ENCODE measurements around the gene LUZP2.

Gene LUZP2

DNA sequence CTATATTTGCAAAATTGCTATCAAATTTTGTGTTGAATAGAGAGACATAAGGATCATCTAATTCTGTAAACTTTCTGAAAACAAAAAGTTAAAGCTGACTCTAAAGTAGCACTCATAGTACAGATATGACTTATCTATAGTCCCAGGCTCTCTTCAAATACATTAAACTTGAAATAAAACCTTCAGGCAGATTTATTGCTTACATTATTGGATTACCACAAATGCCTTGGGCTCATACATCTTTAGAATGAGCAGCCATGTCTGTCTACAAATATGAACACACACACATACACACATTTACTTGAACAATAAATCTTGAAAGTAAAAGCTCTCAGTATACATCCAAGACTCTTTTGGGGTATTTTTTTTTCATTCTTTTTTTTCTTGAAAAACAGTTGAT, 207.9 kb downstream of the LUZP2 start:
- H3K27ac ChIP-seq (ENCODE audit: low read depth, low read length): no peak overlapping the region
- H3K4me2 ChIP-seq (ENCODE audit: low read length): no peak overlapping the region
- no peaks in the 10 kb centered on the region for H3K79me1 ChIP-seq (ENCODE audit: low read length)
- H2BK15ac ChIP-seq (replicated peaks; ENCODE audit: low read depth): no peak overlapping the region
- H3K79me2 ChIP-seq (ENCODE audit: control insufficient read depth, insufficient read depth, low read length): no peaks in the 10 kb centered on the region
- H3K9ac ChIP-seq (ENCODE audit: low read length): no peak overlapping the region
- peaks cover 5% of the 10 kb centered on the region for H3K4me1 ChIP-seq (ENCODE audit: control insufficient read depth, low read depth, low read length)
- no peak overlapping the region for H2BK120ac ChIP-seq (ENCODE audit: low read depth, low read length)
- H3K18ac ChIP-seq (ENCODE audit: low read length): no peak overlapping the region
- no peak overlapping the region for H3K4ac ChIP-seq (ENCODE audit: low read depth, low read length)
- DNase-seq: no peak
- no peak overlapping the region for H3K4me3 ChIP-seq (ENCODE audit: low read length)
- no peaks in the 10 kb centered on the region for H3K36me3 ChIP-seq (ENCODE audit: control insufficient read depth, insufficient read depth, low read length)
- H2AK5ac ChIP-seq (ENCODE audit: low read length): no peak overlapping the region
- no peak overlapping the region for H4K5ac ChIP-seq (ENCODE audit: low read length)
- H3K27me3 ChIP-seq (ENCODE audit: insufficient read depth, low read length, poor library complexity): no peaks in the 10 kb centered on the region
- H2BK5ac ChIP-seq (ENCODE audit: low read length): no peak overlapping the region
- no peak overlapping the region for H4K8ac ChIP-seq (ENCODE audit: low read depth, low read length)
- no peak overlapping the region for H3K23ac ChIP-seq (ENCODE audit: low read length)
- no peak overlapping the region for H3K56ac ChIP-seq (ENCODE audit: low read length)

DNA sequence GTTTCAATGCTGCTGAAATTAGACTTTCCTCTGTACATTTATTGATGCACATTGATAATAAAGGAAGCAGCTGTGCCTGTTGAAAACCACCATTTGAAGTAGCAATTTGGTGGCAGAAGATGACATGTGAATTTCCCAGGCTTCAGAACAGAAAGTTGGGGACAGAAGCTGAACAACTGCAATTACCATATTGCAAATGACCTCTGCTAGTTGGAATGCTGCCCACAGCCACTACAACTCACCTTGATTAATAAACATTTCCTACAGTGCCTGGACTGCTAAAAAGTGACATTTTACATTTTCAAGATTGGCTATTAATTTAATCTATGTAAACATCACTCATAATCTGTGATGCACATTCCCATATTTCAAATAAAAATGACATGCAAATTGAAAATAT, 208.6 kb downstream of the LUZP2 start:
- Histone ChIP-seq H3K18ac (ENCODE audit: low read length) (no peak overlapping the region), H3K4me3 (ENCODE audit: low read length) (no peak overlapping the region), H3K4me1 (ENCODE audit: control insufficient read depth, low read depth, low read length) (peaks cover 5% of the 10 kb centered on the region), H3K4ac (ENCODE audit: low read depth, low read length) (no peak overlapping the region), H3K27ac (ENCODE audit: low read depth, low read length) (no peak overlapping the region), H3K4me2 (ENCODE audit: low read length) (no peak overlapping the region), H4K5ac (ENCODE audit: low read length) (no peak overlapping the region), H3K9ac (ENCODE audit: low read length) (no peak overlapping the region), H3K79me2 (ENCODE audit: control insufficient read depth, insufficient read depth, low read length) (no peaks in the 10 kb centered on the region), H3K36me3 (ENCODE audit: control insufficient read depth, insufficient read depth, low read length) (no peaks in the 10 kb centered on the region), H3K56ac (ENCODE audit: low read length) (no peak overlapping the region), H2BK5ac (ENCODE audit: low read length) (no peak overlapping the region), H3K79me1 (ENCODE audit: low read length) (no peaks in the 10 kb centered on the region), H2AK5ac (ENCODE audit: low read length) (no peak overlapping the region), H3K23ac (ENCODE audit: low read length) (no peak overlapping the region), H2BK120ac (ENCODE audit: low read depth, low read length) (peak overlapping the region; percentile 23), H2BK15ac (replicated peaks; ENCODE audit: low read depth) (no peak overlapping the region), H4K8ac (ENCODE audit: low read depth, low read length) (no peak overlapping the region), H3K27me3 (ENCODE audit: insufficient read depth, low read length, poor library complexity) (no peaks in the 10 kb centered on the region)
- DNase-seq: peak; percentile 66

GRCh38 chr11:24708616-24709015, 211.8 kb downstream of the LUZP2 start:
- no peaks in the 10 kb centered on the region for H3K79me2 ChIP-seq (ENCODE audit: control insufficient read depth, insufficient read depth, low read length)
- WGBS (ENCODE audit: extremely low coverage, insufficient coverage, low lambda C conversion rate): no CpG with 5 or more reads among the region's 1 CpG
- H3K36me3 ChIP-seq (ENCODE audit: control insufficient read depth, insufficient read depth, low read length): no peaks in the 10 kb centered on the region
- H4K5ac ChIP-seq (ENCODE audit: low read length): no peak overlapping the region
- no peak overlapping the region for H4K8ac ChIP-seq (ENCODE audit: low read depth, low read length)
- no peak overlapping the region for H3K18ac ChIP-seq (ENCODE audit: low read length)
- H2BK5ac ChIP-seq (ENCODE audit: low read length): no peak overlapping the region
- H3K4me1 ChIP-seq (ENCODE audit: control insufficient read depth, low read depth, low read length): peaks cover 5% of the 10 kb centered on the region
- H3K56ac ChIP-seq (ENCODE audit: low read length): no peak overlapping the region
- H3K23ac ChIP-seq (ENCODE audit: low read length): no peak overlapping the region
- H3K27ac ChIP-seq (ENCODE audit: low read depth, low read length): no peak overlapping the region
- H2BK120ac ChIP-seq (ENCODE audit: low read depth, low read length): no peak overlapping the region
- H2BK15ac ChIP-seq (replicated peaks; ENCODE audit: low read depth): no peak overlapping the region
- H3K79me1 ChIP-seq (ENCODE audit: low read length): no peaks in the 10 kb centered on the region
- no peak overlapping the region for H3K4ac ChIP-seq (ENCODE audit: low read depth, low read length)
- no peak overlapping the region for H3K9ac ChIP-seq (ENCODE audit: low read length)
- H2AK5ac ChIP-seq (ENCODE audit: low read length): no peak overlapping the region
- DNase-seq: no peak
- no peaks in the 10 kb centered on the region for H3K27me3 ChIP-seq (ENCODE audit: insufficient read depth, low read length, poor library complexity)
- H3K4me3 ChIP-seq (ENCODE audit: low read length): no peak overlapping the region
- H3K4me2 ChIP-seq (ENCODE audit: low read length): no peak overlapping the region

- no peaks in the 10 kb centered on the region for H3K79me2 ChIP-seq (ENCODE audit: control insufficient read depth, insufficient read depth, low read length)
- no peak overlapping the region for H2BK120ac ChIP-seq (ENCODE audit: low read depth, low read length)
- H2BK5ac ChIP-seq (ENCODE audit: low read length): no peak overlapping the region
- H3K4me3 ChIP-seq (ENCODE audit: low read length): no peak overlapping the region
- no peaks in the 10 kb centered on the region for H3K79me1 ChIP-seq (ENCODE audit: low read length)
- H3K9ac ChIP-seq (ENCODE audit: low read length): no peak overlapping the region
- H3K27me3 ChIP-seq (ENCODE audit: insufficient read depth, low read length, poor library complexity): no peaks in the 10 kb centered on the region
- no peak overlapping the region for H3K56ac ChIP-seq (ENCODE audit: low read length)
- no peak overlapping the region for H3K18ac ChIP-seq (ENCODE audit: low read length)
- no peak overlapping the region for H2AK5ac ChIP-seq (ENCODE audit: low read length)
- peaks cover 5% of the 10 kb centered on the region for H3K4me1 ChIP-seq (ENCODE audit: control insufficient read depth, low read depth, low read length)
- no peak overlapping the region for H3K4ac ChIP-seq (ENCODE audit: low read depth, low read length)
- no peak overlapping the region for H3K4me2 ChIP-seq (ENCODE audit: low read length)
- no peak overlapping the region for H4K8ac ChIP-seq (ENCODE audit: low read depth, low read length)
- no CpG with 5 or more reads among the region's 2 CpGs for WGBS (ENCODE audit: extremely low coverage, insufficient coverage, low lambda C conversion rate)
- no peak overlapping the region for H2BK15ac ChIP-seq (replicated peaks; ENCODE audit: low read depth)
- no peak overlapping the region for H4K5ac ChIP-seq (ENCODE audit: low read length)
- H3K36me3 ChIP-seq (ENCODE audit: control insufficient read depth, insufficient read depth, low read length): no peaks in the 10 kb centered on the region
- H3K23ac ChIP-seq (ENCODE audit: low read length): no peak overlapping the region
- no peak for DNase-seq
- H3K27ac ChIP-seq (ENCODE audit: low read depth, low read length): no peak overlapping the region
These were observed 213.2 kb downstream of the LUZP2 start for GRCh38 chr11:24709928-24710565.

GRCh38 chr11:24714601-24715000, 217.7 kb downstream of the LUZP2 start:
- Histone ChIP-seq H3K9ac (ENCODE audit: low read length) (no peak overlapping the region), H3K27me3 (ENCODE audit: insufficient read depth, low read length, poor library complexity) (no peaks in the 10 kb centered on the region), H2BK15ac (replicated peaks; ENCODE audit: low read depth) (no peak overlapping the region), H3K4me3 (ENCODE audit: low read length) (no peak overlapping the region), H3K4me2 (ENCODE audit: low read length) (no peak overlapping the region), H2AK5ac (ENCODE audit: low read length) (no peak overlapping the region), H3K56ac (ENCODE audit: low read length) (no peak overlapping the region), H3K79me2 (ENCODE audit: control insufficient read depth, insufficient read depth, low read length) (no peaks in the 10 kb centered on the region), H3K18ac (ENCODE audit: low read length) (no peak overlapping the region), H3K23ac (ENCODE audit: low read length) (no peak overlapping the region), H3K4me1 (ENCODE audit: control insufficient read depth, low read depth, low read length) (no peaks in the 10 kb centered on the region), H4K5ac (ENCODE audit: low read length) (no peak overlapping the region), H2BK5ac (ENCODE audit: low read length) (no peak overlapping the region), H2BK120ac (ENCODE audit: low read depth, low read length) (no peak overlapping the region), H3K79me1 (ENCODE audit: low read length) (no peaks in the 10 kb centered on the region), H3K4ac (ENCODE audit: low read depth, low read length) (no peak overlapping the region), H3K36me3 (ENCODE audit: control insufficient read depth, insufficient read depth, low read length) (no peaks in the 10 kb centered on the region), H3K27ac (ENCODE audit: low read depth, low read length) (no peak overlapping the region), H4K8ac (ENCODE audit: low read depth, low read length) (no peak overlapping the region)
- WGBS (ENCODE audit: extremely low coverage, insufficient coverage, low lambda C conversion rate): no CpG with 5 or more reads among the region's 1 CpG
- DNase-seq: no peak

- DNase-seq: no peak
- no CpG with 5 or more reads among the region's 5 CpGs for WGBS (ENCODE audit: extremely low coverage, insufficient coverage, low lambda C conversion rate)
- H3K4me3 ChIP-seq (ENCODE audit: low read length): no peak overlapping the region
- H3K27ac ChIP-seq (ENCODE audit: low read depth, low read length): no peak overlapping the region
- H3K79me1 ChIP-seq (ENCODE audit: low read length): no peaks in the 10 kb centered on the region
- H3K9ac ChIP-seq (ENCODE audit: low read length): no peak overlapping the region
- no peaks in the 10 kb centered on the region for H3K4me1 ChIP-seq (ENCODE audit: control insufficient read depth, low read depth, low read length)
- no peak overlapping the region for H2BK15ac ChIP-seq (replicated peaks; ENCODE audit: low read depth)
- no peaks in the 10 kb centered on the region for H3K79me2 ChIP-seq (ENCODE audit: control insufficient read depth, insufficient read depth, low read length)
- no peak overlapping the region for H2BK120ac ChIP-seq (ENCODE audit: low read depth, low read length)
- no peak overlapping the region for H3K4me2 ChIP-seq (ENCODE audit: low read length)
- H4K8ac ChIP-seq (ENCODE audit: low read depth, low read length): no peak overlapping the region
- no peak overlapping the region for H4K5ac ChIP-seq (ENCODE audit: low read length)
- no peak overlapping the region for H3K56ac ChIP-seq (ENCODE audit: low read length)
- H3K36me3 ChIP-seq (ENCODE audit: control insufficient read depth, insufficient read depth, low read length): no peaks in the 10 kb centered on the region
- no peak overlapping the region for H2BK5ac ChIP-seq (ENCODE audit: low read length)
- H3K4ac ChIP-seq (ENCODE audit: low read depth, low read length): no peak overlapping the region
- H2AK5ac ChIP-seq (ENCODE audit: low read length): no peak overlapping the region
- H3K23ac ChIP-seq (ENCODE audit: low read length): no peak overlapping the region
- no peaks in the 10 kb centered on the region for H3K27me3 ChIP-seq (ENCODE audit: insufficient read depth, low read length, poor library complexity)
- no peak overlapping the region for H3K18ac ChIP-seq (ENCODE audit: low read length)
These were observed 219.6 kb downstream of the LUZP2 start for GRCh38 chr11:24716403-24716802.

Measured in mesendoderm (in vitro differentiated cells).